K562 (cell line): Measurements from ENCODE around the gene WASF2. TPM values are rescaled to one million over a fixed set of nuclear protein-coding genes. Genes with fewer than 3 reads are reported as not detected.

Experiments
- ATAC-seq: fragments of 200-7000 bp; cut with Tn5 transposase; 3 replicates; pipeline ENCODE4 v1.9.1; 2020; ENCODE audit warnings: moderate library complexity
- BruUV-seq: library from RNA; stranded (reverse); fragments of 400-500 nt; replicated peaks from 2 replicates; lab custom pipeline; 2021; lab: Mats Ljungman, UMichigan
- CTCF ChIA-PET: fragments of 300-600 bp; formaldehyde crosslinking; extraction: SDS; loops from one replicate; lab custom pipeline; 2021; ENCODE audit warnings: low intra/inter-chr PET ratio; lab: Yijun Ruan, JAX
- POLR2A ChIA-PET: fragments of 300-600, 350-650 bp; sonication (Branson Sonifier 250); formaldehyde crosslinking; extraction: SDS; loops from one replicate; lab custom pipeline; 2021; ENCODE audit warnings: antibody characterized with exemption, inconsistent platforms; lab: Yijun Ruan, JAX
- DNase-seq, 4 experiments: peaks; one replicate each; pipeline versions ENCODE4 v3.0.0 to v3.0.0-alpha.2; 2011 to 2018; ENCODE audit warnings: low spot score in 3 of 4, mixed read lengths in 3 of 4; ENCODE audit errors: extremely low read depth in 1 of 4
- FAIRE-seq: peaks from 2 replicates; lab custom pipeline; 2011; peaks lifted over from hg19 to GRCh38; lab: Jason Lieb, UNC
- H2AFZ ChIP-seq: 2 replicates; pipeline ENCODE4 v1.6.0; 2011; ENCODE audit warnings: low read depth, low read length, control low read depth, inconsistent platforms
- H3K27ac ChIP-seq: fragments of 200-600 bp; 3 replicates; pipeline ENCODE4 v1.8.0; 2011; ENCODE audit warnings: low read depth, mild to moderate bottlenecking, control low read depth, inconsistent platforms, low read length, moderate library complexity, mixed read lengths; ENCODE audit errors: extremely low read depth
- H3K27me3 ChIP-seq, 2 experiments: fragments of 300-600 bp in 1 of 2; 2 replicates in 1 of 2; 3 replicates in 1 of 2; pipeline versions ENCODE4 v1.6.0 to v1.8.0; 2011; ENCODE audit warnings: inconsistent platforms in 2 of 2, low read length in 2 of 2, mild to moderate bottlenecking in 1 of 2, mixed read lengths in 1 of 2, moderate library complexity in 1 of 2; ENCODE audit not compliant: control insufficient read depth in 2 of 2, insufficient read depth in 2 of 2
- H3K36me3 ChIP-seq: fragments of 300-600 bp; 3 replicates; pipeline ENCODE4 v1.8.0; 2011; ENCODE audit warnings: mild to moderate bottlenecking, low read length, inconsistent platforms; ENCODE audit not compliant: control insufficient read depth, insufficient read depth
- H3K4me1 ChIP-seq, 2 experiments: fragments of 200-600 bp in 1 of 2; replicated peaks in 1 of 2; 2 replicates in 1 of 2; 3 replicates in 1 of 2; pipeline versions ENCODE4 v1.5.1 to v1.8.0; 2011; ENCODE audit warnings: inconsistent platforms in 2 of 2, low read length in 2 of 2, mild to moderate bottlenecking in 1 of 2, mixed read lengths in 1 of 2, moderate library complexity in 1 of 2; ENCODE audit not compliant: control insufficient read depth in 2 of 2, insufficient read depth in 2 of 2
- H3K4me2 ChIP-seq: 2 replicates; pipeline ENCODE4 v1.6.1; 2011; ENCODE audit warnings: low read length, control low read depth, inconsistent platforms, mixed read lengths; ENCODE audit not compliant: insufficient read depth
- H3K4me3 ChIP-seq: fragments of 200-600 bp; sonication (generic), shearing (Covaris generic); 2 replicates; pipeline ENCODE4 v1.5.1; 2016; ENCODE audit warnings: control low read depth, inconsistent platforms
- H3K79me2 ChIP-seq: fragments of 200-600 bp; 3 replicates; pipeline ENCODE4 v1.8.0; 2011; ENCODE audit warnings: low read length, inconsistent platforms; ENCODE audit not compliant: control insufficient read depth, insufficient read depth
- H3K9ac ChIP-seq, 2 experiments: 2 replicates each; pipeline versions ENCODE4 v1.6.0 to v1.6.1; 2011; ENCODE audit warnings: low read depth in 2 of 2, low read length in 2 of 2, control low read depth in 1 of 2, inconsistent platforms in 1 of 2, mild to moderate bottlenecking in 1 of 2, mixed read lengths in 1 of 2; ENCODE audit not compliant: insufficient read depth in 1 of 2
- H3K9me1 ChIP-seq: one replicate; pipeline ENCODE4 v1.6.0; 2011; ENCODE audit warnings: inconsistent platforms, mild to moderate bottlenecking, low read length, moderate library complexity; ENCODE audit not compliant: control insufficient read depth, insufficient read depth
- H3K9me3 ChIP-seq: replicated peaks from 2 replicates; pipeline ENCODE4 v1.5.1; 2011; ENCODE audit warnings: low read depth, low read length, inconsistent platforms; ENCODE audit not compliant: control insufficient read depth, insufficient read depth
- H4K20me1 ChIP-seq: replicated peaks from 2 replicates; pipeline ENCODE4 v1.6.1; 2011; ENCODE audit warnings: low read length, inconsistent platforms, mixed read lengths; ENCODE audit not compliant: control insufficient read depth, insufficient read depth
- ARNT ChIP-seq, 2 experiments: fragments of 450-650 bp; IDR thresholded peaks; 2 replicates each; pipeline ENCODE4 v1.6.1; 2016; ENCODE audit warnings: mild to moderate bottlenecking in 1 of 2
- BCLAF1 ChIP-seq, 2 experiments: fragments of 450-650 bp in 1 of 2; IDR thresholded peaks; 2 replicates each; pipeline ENCODE4 v1.6.1; 2011 to 2017; ENCODE audit warnings: low read depth in 2 of 2, antibody characterized with exemption in 1 of 2, borderline replicate concordance in 1 of 2, low read length in 1 of 2, mild to moderate bottlenecking in 1 of 2, mixed read lengths in 1 of 2; ENCODE audit not compliant: control insufficient read depth in 1 of 2
- ERF ChIP-seq: fragments of 450-650 bp; formaldehyde crosslinking; IDR thresholded peaks from 2 replicates; pipeline ENCODE4 v1.4.0; 2020; ENCODE audit warnings: mild to moderate bottlenecking, mixed read lengths
- ETS2 ChIP-seq: IDR thresholded peaks from 2 replicates; pipeline ENCODE4 v1.6.1; 2016; ENCODE audit warnings: borderline replicate concordance, missing genetic modification characterization, mild to moderate bottlenecking, moderate library complexity, missing compliant biosample characterization; ENCODE audit not compliant: poor library complexity, severe bottlenecking
- FUS ChIP-seq: fragments of 200-400 bp; formaldehyde crosslinking; optimal IDR thresholded peaks from 2 replicates; pipeline ENCODE3; 2017; ENCODE audit warnings: low read depth, low read length
- HDAC1 ChIP-seq, 2 experiments: fragments of 450-650 bp; IDR thresholded peaks; 2 replicates each; pipeline ENCODE4 v1.6.1; 2016 to 2017; ENCODE audit warnings: inconsistent platforms in 1 of 2, mild to moderate bottlenecking in 1 of 2, moderate library complexity in 1 of 2
- MXD1 ChIP-seq: fragments of 250-450 bp; sonication (Bioruptor Pico); IDR thresholded peaks from 2 replicates; pipeline ENCODE4 v1.8.0; 2021; ENCODE audit warnings: borderline replicate concordance, mild to moderate bottlenecking, moderate library complexity; ENCODE audit not compliant: poor library complexity, severe bottlenecking
- NR2C1 ChIP-seq, 2 experiments: fragments of 450-650 bp; IDR thresholded peaks; 2 replicates each; pipeline ENCODE4 v1.6.1; 2017; ENCODE audit warnings: mild to moderate bottlenecking in 2 of 2, antibody characterized with exemption in 1 of 2, inconsistent platforms in 1 of 2, missing compliant biosample characterization in 1 of 2, missing genetic modification characterization in 1 of 2
- NR2C2 ChIP-seq, 2 experiments: fragments of 200-800 bp in 1 of 2; sonication (Bioruptor generic) in 1 of 2; sonication (generic) in 1 of 2; formaldehyde crosslinking in 1 of 2; IDR thresholded peaks; 2 replicates each; pipeline versions ENCODE4 v1.6.1 to v1.8.0; 2016 to 2022; ENCODE audit warnings: mild to moderate bottlenecking in 1 of 2, missing compliant biosample characterization in 1 of 2, missing genetic modification characterization in 1 of 2, missing genetic modification reagents in 1 of 2
- ZEB2 ChIP-seq: fragments of 450-650 bp; IDR thresholded peaks from 2 replicates; pipeline ENCODE4 v1.6.1; 2016
- ZNF431 ChIP-seq: sonication (generic); formaldehyde crosslinking; IDR thresholded peaks from 2 replicates; pipeline ENCODE4 v1.8.0; 2022; ENCODE audit warnings: mild to moderate bottlenecking, missing genetic modification reagents
- WGBS: fragments of 100-300 bp; shearing (Covaris generic); methylation state at CpG from one replicate; pipeline ENCODE4 v1.1.6; 2016; ENCODE audit warnings: low coverage, mixed read lengths; ENCODE audit not compliant: insufficient coverage; ENCODE audit errors: missing lambda C conversion rate; 5-methylcytosine and 5-hydroxymethylcytosine counted together
- in situ Hi-C: fragments of 300-500 bp; cut with MboI; formaldehyde crosslinking; loops from 4 replicates; pipeline ENCODE4 v1.15.0; 2018; ENCODE audit warnings: inconsistent platforms, mixed read lengths
- intact Hi-C: fragments of 100-400 bp; cut with micrococcal nuclease; formaldehyde crosslinking; loops from 2 replicates; pipeline ENCODE4 v1.14.2; 2022
- polyA plus RNA-seq, 8 experiments: library from polyadenylated mRNA; depleted of rRNA in 4 of 8; stranded (reverse) in 5 of 8; unstranded in 3 of 8; fragments of >200 nt; fragmentation: Nextera tagmentation in 2 of 8; fragmentation: Illumina TruSeq in 1 of 8; extraction: Ambion mirVana in 2 of 8; extraction: Trizol in 1 of 8; gene quantifications; 2 replicates each; pipeline versions ENCODE4 v1.2.1 to v1.2.3, GENCODE V29; 2011 to 2014; ENCODE audit warnings: inconsistent platforms in 1 of 8, missing spikeins in 1 of 8
- total RNA-seq, 7 experiments: library from RNA; depleted of rRNA in 6 of 7; stranded (reverse); fragments of >200 nt in 6 of 7; fragmentation: Illumina TruSeq in 2 of 7; extraction: Trizol in 2 of 7; gene quantifications; 2 replicates each; pipeline versions ENCODE4 v1.2.1 to v1.2.3, GENCODE V29; 2011 to 2021; ENCODE audit warnings: low replicate concordance in 1 of 7
- TF ChIP-seq, protein P1 (sequence below): fragments of 450-650 bp; IDR thresholded peaks from 2 replicates; pipeline ENCODE4 v1.6.1; 2018; ENCODE audit warnings: mild to moderate bottlenecking, low read depth; ENCODE audit not compliant: partially characterized antibody

WASF2 gene
- total and polyA plus RNA-seq, 9 of the 15 experiments (the other 6 are each of a cell fraction or from before 2014, with no cell fraction given): 8.2 to 163 (median 31.2) TPM

DNA sequence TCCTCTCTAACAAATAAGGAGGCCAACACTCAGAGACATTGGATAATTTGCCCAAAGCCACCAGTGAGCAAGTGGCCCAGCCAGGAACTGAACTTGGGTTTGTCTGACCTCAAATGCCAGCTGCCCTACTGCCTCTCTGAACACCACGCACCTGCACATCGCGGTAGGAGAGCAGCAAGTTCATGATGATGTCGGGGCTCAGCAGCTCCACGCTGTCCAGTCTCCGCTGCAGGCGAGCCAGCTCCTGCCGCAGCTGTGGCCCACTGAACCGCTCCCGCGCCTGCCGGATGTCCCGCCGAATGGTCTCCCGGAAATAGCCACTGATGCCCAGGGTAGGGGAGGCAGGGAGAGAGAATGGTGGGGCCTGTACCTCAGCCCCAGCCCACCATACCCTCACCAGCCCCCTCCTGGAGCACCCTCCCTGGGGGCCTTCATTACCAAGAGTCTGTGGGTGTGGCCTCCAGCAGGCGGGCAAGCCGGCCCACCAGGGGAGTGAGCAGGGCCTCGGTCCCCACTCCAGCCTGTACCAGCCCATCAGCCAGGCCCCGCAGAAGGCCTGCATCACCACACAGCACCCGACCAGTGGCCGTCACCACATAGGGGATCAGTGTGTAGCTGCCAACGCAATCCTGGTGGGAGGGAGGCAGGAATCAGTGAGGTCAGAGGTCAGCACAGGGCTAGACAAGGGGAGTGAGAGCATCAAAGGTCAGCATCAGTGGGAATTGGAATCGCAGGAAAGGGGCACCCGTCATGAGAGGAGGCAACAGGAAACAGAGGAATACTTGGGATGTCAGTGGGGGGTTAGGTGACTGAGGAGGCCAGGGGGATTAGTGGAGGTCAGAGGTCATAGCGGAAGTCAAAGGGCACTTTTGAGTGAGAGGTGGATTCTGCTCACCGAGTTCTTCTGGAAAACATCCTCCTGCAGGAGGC, 125.9 kb downstream of the WASF2 start:
- no peaks in the 10 kb centered on the region for H3K79me2 ChIP-seq
- H3K27me3 ChIP-seq: no peaks in the 10 kb centered on the region
- no peak overlapping the region for H3K4me2 ChIP-seq
- H3K36me3 ChIP-seq: no peaks in the 10 kb centered on the region
- POLR2A ChIA-PET: interaction anchor here (0.5 to 3.3 kb wide), 5 partner anchors 11 to 38 kb away, joined by 3 to 20 read pairs (median 9); partner anchors contain the start of gene CD164L2
- FAIRE-seq (no peak), ATAC-seq (no peak), DNase-seq (no peak)
- in situ Hi-C loops (no loop called here), intact Hi-C loops (loop anchor here (10.0 kb wide), 1 partner anchor 169 kb away; no protein-coding TSS in a partner anchor)
- H3K27ac ChIP-seq: no peak overlapping the region
- no peak overlapping the region for H3K4me3 ChIP-seq
- WGBS: 79% methylated on average over 26 of the region's 26 CpGs
- H2AFZ ChIP-seq: no peak overlapping the region
- CTCF ChIA-PET: no interaction called here
- H3K9ac ChIP-seq: peak overlapping the region in 1 of 2 experiments; percentile 71; a peak in 2 of 4 replicates
- H3K4me1 ChIP-seq: peaks cover 19 to 62% of the 10 kb centered on the region in 2 experiments; a peak in 4 of 5 replicates
- peaks cover 5% of the 10 kb centered on the region; the same call in 1 of the 2 replicates for H4K20me1 ChIP-seq
- no peaks in the 10 kb centered on the region for H3K9me1 ChIP-seq
- BruUV-seq: no TSS peak
- H3K9me3 ChIP-seq: no peaks in the 10 kb centered on the region
- no peak for TF ChIP-seq ZNF431 (CRISPR knock-in tag)
- 0 out of 4 replicates have a peak, but pooled peaks of 1 of the 2 experiments have one; percentile 32 for TF ChIP-seq HDAC1 (IDR thresholded peaks at IDR 0.05)
- no peak for TF ChIP-seq ZEB2
- no peak for TF ChIP-seq ETS2 (tag)
- peak; percentile 88 for TF ChIP-seq NR2C2 (CRISPR knock-in tag; IDR thresholded peaks at IDR 0.05)
- TF ChIP-seq NR2C2 (tag; IDR thresholded peaks at IDR 0.05): peak; percentile 86
- TF ChIP-seq ERF (CRISPR knock-in tag): no peak
- TF ChIP-seq FUS: no peak
- TF ChIP-seq ARNT (IDR thresholded peaks at IDR 0.05): no peak
- TF ChIP-seq NR2C1 (IDR thresholded peaks at IDR 0.05): peak; percentile 95
- peak; percentile 91 for TF ChIP-seq NR2C1 (tag; IDR thresholded peaks at IDR 0.05)
- TF ChIP-seq BCLAF1 (IDR thresholded peaks at IDR 0.05; ENCODE audit: borderline replicate concordance in 1 of 2, control insufficient read depth in 1 of 2, low read depth in 2 of 2, low read length in 1 of 2): no peak
- TF ChIP-seq MXD1 (CRISPR knock-in tag): no peak
- TF ChIP-seq, protein P1, sequence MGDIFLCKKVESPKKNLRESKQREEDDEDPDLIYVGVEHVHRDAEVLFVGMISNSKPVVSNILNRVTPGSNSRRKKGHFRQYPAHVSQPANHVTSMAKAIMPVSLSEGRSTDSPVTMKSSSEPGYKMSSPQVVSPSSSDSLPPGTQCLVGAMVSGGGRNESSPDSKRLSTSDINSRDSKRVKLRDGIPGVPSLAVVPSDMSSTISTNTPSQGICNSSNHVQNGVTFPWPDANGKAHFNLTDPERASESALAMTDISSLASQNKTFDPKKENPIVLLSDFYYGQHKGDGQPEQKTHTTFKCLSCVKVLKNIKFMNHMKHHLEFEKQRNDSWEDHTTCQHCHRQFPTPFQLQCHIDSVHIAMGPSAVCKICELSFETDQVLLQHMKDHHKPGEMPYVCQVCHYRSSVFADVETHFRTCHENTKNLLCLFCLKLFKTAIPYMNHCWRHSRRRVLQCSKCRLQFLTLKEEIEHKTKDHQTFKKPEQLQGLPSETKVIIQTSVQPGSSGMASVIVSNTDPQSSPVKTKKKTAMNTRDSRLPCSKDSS: no peak
